ENCODE data around the gene PLPPR1.
A peak's percentile ranks its signal among the peaks of the same experiment; 100 is the strongest.
"Not testable (repeated sequence)": the region's sequence is repeated elsewhere in the genome, so short reads cannot be mapped to it uniquely, and the experiment has no call there.

Gene PLPPR1

GRCh38 chr9:101219030-101219429, 190.5 kb downstream of the PLPPR1 start:
- no peak for DNase-seq (ENCODE audit: low spot score)

- DNase-seq (ENCODE audit: low spot score) = no peak
Observed at GRCh38 chr9:101220341-101220740, 191.8 kb downstream of the PLPPR1 start.

- DNase-seq (ENCODE audit: low spot score) = no peak
Observed at GRCh38 chr9:101225271-101225670, 196.7 kb downstream of the PLPPR1 start.

GRCh38 chr9:101226161-101226560, 197.6 kb downstream of the PLPPR1 start:
- DNase-seq (ENCODE audit: low spot score) = peak; percentile 90

GRCh38 chr9:101226803-101227202, 198.3 kb downstream of the PLPPR1 start:
- no peak for DNase-seq (ENCODE audit: low spot score)

GRCh38 chr9:101229606-101230005, 201.1 kb downstream of the PLPPR1 start:
- no peak for DNase-seq (ENCODE audit: low spot score)

GRCh38 chr9:101232405-101232977, 204.0 kb downstream of the PLPPR1 start:
- no peak for DNase-seq (ENCODE audit: low spot score)

- DNase-seq (ENCODE audit: low spot score) = peak; percentile 82
Observed at GRCh38 chr9:101235105-101235866, 206.8 kb downstream of the PLPPR1 start.

GRCh38 chr9:101242651-101243050, 214.1 kb downstream of the PLPPR1 start:
- DNase-seq (ENCODE audit: low spot score) = peak; percentile 75

- no peak for DNase-seq (ENCODE audit: low spot score)
Observed at GRCh38 chr9:101246691-101247090, 218.2 kb downstream of the PLPPR1 start.

GRCh38 chr9:101247297-101247696, 218.8 kb downstream of the PLPPR1 start:
- no peak for DNase-seq (ENCODE audit: low spot score)

GRCh38 chr9:101254733-101255433, 226.4 kb downstream of the PLPPR1 start:
- no peak for DNase-seq (ENCODE audit: low spot score)

- DNase-seq (ENCODE audit: low spot score) = no peak
Observed at GRCh38 chr9:101264727-101265126, 236.2 kb downstream of the PLPPR1 start.

- DNase-seq (ENCODE audit: low spot score) = no peak
Observed at GRCh38 chr9:101265261-101265660, 236.7 kb downstream of the PLPPR1 start.

GRCh38 chr9:101268426-101268825, 239.9 kb downstream of the PLPPR1 start:
- no peak for DNase-seq (ENCODE audit: low spot score)

GRCh38 chr9:101269591-101270283, 241.2 kb downstream of the PLPPR1 start:
- DNase-seq (ENCODE audit: low spot score) = peak; percentile 71

- peak; percentile 16 for DNase-seq (ENCODE audit: low spot score)
Observed at GRCh38 chr9:101270302-101270701, 241.8 kb downstream of the PLPPR1 start.

GRCh38 chr9:101271102-101271501, 242.6 kb downstream of the PLPPR1 start:
- peak; percentile 16 for DNase-seq (ENCODE audit: low spot score)

GRCh38 chr9:101274971-101275768, 246.6 kb downstream of the PLPPR1 start:
- DNase-seq (ENCODE audit: low spot score) = peak; percentile 8

- DNase-seq (ENCODE audit: low spot score) = peak; percentile 47
Observed at GRCh38 chr9:101275769-101276250, 247.3 kb downstream of the PLPPR1 start.

GRCh38 chr9:101291043-101291442, 262.5 kb downstream of the PLPPR1 start:
- DNase-seq (ENCODE audit: low spot score) = not testable (repeated sequence)
